AG04449 (cell line): ENCODE measurements around the gene ATF6B.

Source experiments
- CTCF ChIA-PET: fragments of 350-600 bp; formaldehyde crosslinking; extraction: SDS; loops from one replicate; lab custom pipeline; 2021; ENCODE audit warnings: antibody characterized with exemption; lab: Yijun Ruan, JAX
- POLR2A ChIA-PET: fragments of 400-600, 350-600 bp; formaldehyde crosslinking; extraction: SDS; loops from one replicate; lab custom pipeline; 2020; ENCODE audit warnings: antibody characterized with exemption, inconsistent platforms; lab: Yijun Ruan, JAX
- DNase-seq: peaks from one replicate; pipeline ENCODE4 v3.0.0-alpha.2; 2010; ENCODE audit warnings: low read depth, low spot score
- H3K4me3 ChIP-seq: 2 replicates; pipeline ENCODE4 v1.5.1; 2011; ENCODE audit warnings: low read depth, mild to moderate bottlenecking, control low read depth, low read length
- CTCF ChIP-seq: IDR thresholded peaks from one replicate; pipeline ENCODE4 v1.5.1; 2011; ENCODE audit warnings: mild to moderate bottlenecking, moderate library complexity, low read length, control low read depth, inconsistent platforms; ENCODE audit not compliant: insufficient read depth; ENCODE audit errors: missing control alignments

ATF6B gene

GRCh38 chr6:32167761-32168262, 39.8 kb upstream of the ATF6B start:
- TF ChIP-seq CTCF = no peak
- ChIA-PET CTCF (interaction anchor here (1.1 kb wide), 1 partner anchor 51 kb away, joined by 3 read pairs; no protein-coding TSS in a partner anchor), POLR2A (interaction anchor here (0.6 kb wide), 1 partner anchor 337 kb away, joined by 3 read pairs; no protein-coding TSS in a partner anchor)
- no peak for DNase-seq
- H3K4me3 ChIP-seq = no peak overlapping the region

- ChIA-PET POLR2A (no interaction called here), CTCF (interaction anchor here (1.1 kb wide), 1 partner anchor 51 kb away, joined by 3 read pairs; no protein-coding TSS in a partner anchor)
- TF ChIP-seq CTCF = no peak
- no peak overlapping the region for H3K4me3 ChIP-seq
- DNase-seq = no peak
Observed at GRCh38 chr6:32167154-32167760, 39.2 kb upstream of the ATF6B start.

GRCh38 chr6:32166411-32167061, 38.5 kb upstream of the ATF6B start:
- H3K4me3 ChIP-seq = no peak overlapping the region
- CTCF ChIA-PET = interaction anchor here (1.1 kb wide), 1 partner anchor 50 kb away, joined by 3 read pairs; no protein-coding TSS in a partner anchor
- TF ChIP-seq CTCF = no peak
- POLR2A ChIA-PET = no interaction called here
- no peak for DNase-seq

- no peak for DNase-seq
- TF ChIP-seq CTCF = no peak
- ChIA-PET CTCF (interaction anchor here (1.5 to 3.4 kb wide), 3 partner anchors 9 to 50 kb away, joined by 5 to 24 read pairs (median 7); no protein-coding TSS in a partner anchor), POLR2A (interaction anchor here (0.7 to 1.8 kb wide), 2 partner anchors 12 to 193 kb away, joined by 3 to 4 read pairs; partner anchors contain the start of gene DXO)
- no peak within 1 kb of the TSS for H3K4me3 ChIP-seq
Observed at GRCh38 chr6:32164295-32164694, 36.2 kb upstream of the ATF6B start, which contains the start of gene EGFL8. Gene EGFL8 (plus strand): TSS chr6:32164595. CDS start chr6:32166166, 1,571 bp downstream.

- H3K4me3 ChIP-seq = no peak overlapping the region
- no peak for DNase-seq
- CTCF ChIA-PET = interaction anchor here (1.5 to 3.4 kb wide), 3 partner anchors 9 to 50 kb away, joined by 5 to 24 read pairs (median 7); no protein-coding TSS in a partner anchor
- POLR2A ChIA-PET = interaction anchor here (0.7 to 1.8 kb wide), 2 partner anchors 11 to 192 kb away, joined by 3 to 4 read pairs; partner anchors contain the start of gene DXO
- no peak for TF ChIP-seq CTCF
Observed at GRCh38 chr6:32163559-32164258, 35.7 kb upstream of the ATF6B start.
